H1 (cell line): ENCODE measurements around the gene IL37. TPM values are rescaled to one million over a fixed set of nuclear protein-coding genes. Genes with fewer than 3 reads are reported as not detected.

Experiments
- CTBP2 ChIP-seq: IDR thresholded peaks from 2 replicates; pipeline ENCODE4 v1.7.0; 2011; ENCODE audit warnings: borderline replicate concordance, mild to moderate bottlenecking, moderate library complexity, mixed read lengths, low read length; ENCODE audit not compliant: insufficient read depth, insufficient read length
- polyA plus RNA-seq, 7 experiments: library from polyadenylated mRNA; depleted of rRNA in 3 of 7; stranded (reverse) in 5 of 7; unstranded in 2 of 7; fragments of >200 nt in 5 of 7; fragments of 200-250 nt in 2 of 7; gene quantifications; 1 replicate in 5 of 7; 2 replicates in 1 of 7; 4 replicates in 1 of 7; pipeline versions ENCODE4 v1.2.1 to v1.2.3, GENCODE V29; 2011 to 2013; ENCODE audit warnings: missing spikeins in 2 of 7, mixed read lengths in 2 of 7
- total RNA-seq: library from RNA; stranded (reverse); fragmentation: NEBNext Ultra II Directional; extraction: Animal tissue kit (Norgen Biotek cat#: 25700); gene quantifications from 2 replicates; pipeline ENCODE4 v1.2.1, GENCODE V29; 2021

Gene IL37
- total and polyA plus RNA-seq, 2 of the 8 experiments (the other 6 are each of a cell fraction or from before 2014, with no cell fraction given): 0.18 TPM; not detected in 1

DNA sequence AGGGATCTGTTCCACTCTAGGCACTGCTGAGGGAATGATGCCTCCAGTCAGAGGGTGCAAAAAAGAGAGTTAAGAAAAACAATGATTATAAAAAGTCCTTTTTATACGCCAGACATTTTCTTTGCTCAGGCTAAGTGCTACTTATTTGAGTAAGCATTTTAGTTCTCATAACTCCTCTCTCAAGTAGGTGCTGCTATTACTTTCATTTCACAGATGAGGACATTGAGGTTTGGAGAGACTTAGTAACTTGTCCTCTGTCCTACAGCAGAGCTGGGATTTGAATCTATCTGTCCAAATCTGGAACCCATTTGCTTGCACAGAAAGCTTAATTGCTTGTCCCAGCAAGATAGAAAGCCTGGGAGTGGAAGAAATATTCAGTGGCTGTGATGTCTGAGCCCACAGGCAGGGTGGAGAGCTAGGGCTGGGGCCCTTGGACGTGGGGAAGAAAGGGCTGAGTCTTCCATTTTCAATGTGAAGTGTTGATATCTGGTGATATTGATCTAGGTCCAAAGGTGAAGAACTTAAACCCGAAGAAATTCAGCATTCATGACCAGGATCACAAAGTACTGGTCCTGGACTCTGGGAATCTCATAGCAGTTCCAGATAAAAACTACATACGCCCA, 5.8 kb downstream of the IL37 start (continued):
- TF ChIP-seq CTBP2: no peak
